HG02678 (cell line): ENCODE results near the gene MARCHF10.

ENCODE experiments used
- ATAC-seq: cut with Tn5 transposase; IDR thresholded peaks from one replicate; pipeline ENCODE4 v1.9.1; 2021; ENCODE audit warnings: mild to moderate bottlenecking, moderate library complexity; ENCODE audit not compliant: unreplicated experiment

Gene MARCHF10

DNA sequence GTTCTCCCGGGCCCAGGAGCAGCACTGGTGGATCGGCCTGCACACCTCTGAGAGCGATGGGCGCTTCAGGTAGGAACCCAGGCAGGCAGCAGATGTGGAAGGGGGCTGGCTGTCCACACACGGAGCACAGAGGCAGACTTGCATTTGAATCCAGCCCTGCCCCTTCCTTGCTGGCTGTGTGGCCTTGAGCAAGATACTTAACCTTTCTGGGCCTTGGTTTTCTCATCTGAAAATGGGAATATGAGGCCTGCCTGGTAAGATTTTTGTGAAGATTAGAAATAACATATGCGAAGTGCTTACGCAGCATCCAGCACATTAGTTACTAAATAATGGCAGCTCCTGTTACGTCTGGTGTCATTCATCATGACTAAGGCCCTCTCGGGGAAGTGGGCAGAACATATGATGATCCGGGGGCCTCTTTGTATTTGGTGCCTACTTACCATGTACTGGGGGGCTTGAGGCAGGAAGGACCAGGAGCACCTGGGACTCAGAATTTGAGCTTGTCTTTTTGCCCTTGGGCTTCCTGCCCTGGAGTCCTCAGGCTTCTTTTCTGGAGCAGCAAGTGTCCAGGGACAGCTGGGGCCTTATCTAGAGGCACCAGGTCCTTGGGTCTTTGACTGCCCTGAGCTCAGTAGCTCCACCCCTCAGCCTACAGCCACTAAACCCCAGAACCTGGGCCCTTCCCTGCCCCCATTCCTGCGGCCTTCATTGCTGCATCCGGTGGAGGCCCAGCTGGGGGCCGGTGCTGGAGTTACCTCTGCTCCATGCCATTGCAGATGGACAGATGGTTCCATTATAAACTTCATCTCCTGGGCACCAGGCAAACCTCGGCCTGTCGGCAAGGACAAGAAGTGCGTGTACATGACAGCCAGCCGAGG, 126.8 kb downstream of the MARCHF10 start:
- ATAC-seq, result no peak

DNA sequence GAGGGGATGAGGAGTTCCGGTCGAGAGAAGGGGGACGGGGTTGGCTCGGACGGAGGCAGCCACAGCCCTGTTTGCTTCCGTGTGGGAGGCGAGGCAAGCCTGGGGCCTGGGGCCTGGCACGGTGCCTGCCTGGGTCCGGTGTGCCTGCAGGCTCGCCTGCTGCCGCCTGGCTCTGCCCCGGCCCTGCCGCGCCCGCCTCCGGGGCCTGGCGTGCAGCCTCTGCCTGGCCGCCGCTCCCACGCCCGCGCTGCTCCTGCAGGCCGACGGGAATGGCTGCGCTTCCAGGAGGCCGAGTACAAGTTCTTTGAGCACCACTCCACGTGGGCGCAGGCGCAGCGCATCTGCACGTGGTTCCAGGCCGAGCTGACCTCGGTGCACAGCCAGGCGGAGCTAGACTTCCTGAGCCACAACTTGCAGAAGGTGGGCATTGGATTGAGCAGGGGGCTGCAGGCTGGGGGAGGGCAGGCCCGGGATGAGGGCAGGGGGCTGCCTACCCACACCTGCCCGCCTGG, 127.5 kb downstream of the MARCHF10 start:
- ATAC-seq, result no peak

DNA sequence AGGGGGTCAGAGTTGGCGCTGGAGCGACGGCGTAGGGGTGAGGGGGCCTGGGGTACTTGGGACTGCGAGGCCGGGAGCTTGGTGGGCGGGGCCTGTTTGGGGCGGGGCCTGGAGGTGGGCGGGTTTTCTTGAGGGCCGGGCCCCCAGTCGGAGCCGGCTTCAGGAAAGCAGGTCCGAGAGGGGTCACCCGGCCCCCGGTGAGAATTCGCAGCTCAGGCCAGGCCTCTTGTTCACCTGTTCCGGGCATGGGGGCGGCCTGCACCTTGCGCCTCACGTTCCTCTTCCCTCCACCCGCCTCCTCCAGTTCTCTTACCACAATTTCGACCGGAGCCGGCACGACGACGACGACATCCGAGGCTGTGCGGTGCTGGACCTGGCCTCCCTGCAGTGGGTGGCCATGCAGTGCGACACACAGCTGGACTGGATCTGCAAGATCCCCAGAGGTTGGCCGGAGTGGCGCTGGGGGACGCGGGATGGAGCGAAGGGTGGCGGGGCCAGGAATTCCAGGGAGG, 128.2 kb downstream of the MARCHF10 start:
- ATAC-seq, result no peak

DNA sequence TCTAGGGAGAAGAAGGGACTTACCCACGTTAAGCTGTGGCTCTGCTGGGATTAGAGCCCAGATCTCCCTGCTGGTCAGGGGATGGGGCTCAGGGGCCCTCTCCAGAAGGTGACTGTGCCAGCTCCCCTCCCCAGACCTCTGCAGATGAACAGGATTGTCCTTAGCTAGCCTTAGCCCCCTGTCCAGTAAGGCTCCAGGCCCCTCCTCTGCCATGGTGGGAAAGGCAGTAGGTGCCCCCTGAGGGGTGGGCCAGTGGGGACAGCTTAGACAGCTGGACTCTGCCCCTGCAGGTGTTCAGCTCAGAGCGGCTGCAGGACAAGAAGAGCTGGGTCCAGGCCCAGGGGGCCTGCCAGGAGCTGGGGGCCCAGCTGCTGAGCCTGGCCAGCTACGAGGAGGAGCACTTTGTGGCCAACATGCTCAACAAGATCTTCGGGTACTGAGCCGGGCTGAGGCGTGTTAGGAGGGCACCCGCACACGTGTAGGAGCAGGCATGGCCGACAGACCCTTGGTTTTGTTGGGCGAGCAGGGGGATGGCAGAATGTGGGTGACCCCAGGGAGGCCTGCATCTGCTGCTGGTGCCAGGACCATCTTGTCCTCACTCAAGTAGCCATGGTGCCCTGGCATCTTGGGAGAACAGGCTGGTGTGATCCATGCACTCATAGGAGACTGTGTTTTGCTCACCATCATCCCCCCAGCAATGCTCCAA, 129.7 kb downstream of the MARCHF10 start:
- no peak for ATAC-seq

- ATAC-seq, result no peak
Measured at GRCh38 chr17:62676952-62677596, 131.0 kb downstream of the MARCHF10 start.

- ATAC-seq, result no peak
Measured at GRCh38 chr17:62676231-62676943, 131.7 kb downstream of the MARCHF10 start.

DNA sequence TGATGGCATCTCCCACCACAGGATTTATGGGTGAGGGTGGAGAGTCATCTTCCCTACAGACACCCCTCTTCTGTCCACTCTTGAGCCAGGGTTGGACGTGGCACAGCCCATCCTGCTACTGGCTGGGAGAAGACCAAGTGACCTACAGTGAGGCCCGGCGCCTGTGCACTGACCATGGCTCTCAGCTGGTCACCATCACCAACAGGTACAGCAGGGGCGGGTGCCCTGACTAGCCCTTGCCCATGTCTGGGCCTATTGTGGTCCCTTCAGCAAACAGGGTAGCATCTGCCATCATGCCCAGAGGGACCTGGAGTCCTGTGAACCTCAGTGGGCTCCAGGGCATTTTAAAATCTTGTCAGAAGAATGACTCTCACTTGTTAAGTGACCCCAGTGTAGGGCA, 132.4 kb downstream of the MARCHF10 start:
- ATAC-seq, result no peak

GRCh38 chr17:62675260-62675659, 132.9 kb downstream of the MARCHF10 start:
- no peak for ATAC-seq

DNA sequence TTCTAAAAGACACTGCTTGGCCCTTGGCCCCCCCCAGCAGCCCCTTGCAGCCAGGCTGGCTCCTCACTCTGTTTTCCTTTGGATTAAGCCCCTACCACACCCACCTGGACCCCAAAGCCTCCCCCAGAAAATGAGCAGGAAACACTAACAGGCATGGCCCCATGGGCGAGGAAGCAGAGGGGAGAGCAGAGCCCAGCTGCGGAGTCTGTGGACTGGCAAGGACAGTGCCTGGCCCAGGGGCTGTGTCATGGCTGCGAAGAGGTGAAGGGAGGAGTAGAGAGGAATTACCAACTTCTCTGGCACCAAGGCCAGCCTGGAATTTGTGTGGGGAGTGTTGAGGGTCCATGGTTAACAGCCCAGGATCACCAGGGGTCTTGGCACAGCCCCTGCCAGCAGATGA, 133.3 kb downstream of the MARCHF10 start:
- no peak for ATAC-seq

GRCh38 chr17:62674363-62674739, 133.8 kb downstream of the MARCHF10 start:
- no peak for ATAC-seq

- no peak for ATAC-seq
Measured at GRCh38 chr17:62673614-62674362, 134.3 kb downstream of the MARCHF10 start.

GRCh38 chr17:62672957-62673356, 135.2 kb downstream of the MARCHF10 start:
- no peak for ATAC-seq

DNA sequence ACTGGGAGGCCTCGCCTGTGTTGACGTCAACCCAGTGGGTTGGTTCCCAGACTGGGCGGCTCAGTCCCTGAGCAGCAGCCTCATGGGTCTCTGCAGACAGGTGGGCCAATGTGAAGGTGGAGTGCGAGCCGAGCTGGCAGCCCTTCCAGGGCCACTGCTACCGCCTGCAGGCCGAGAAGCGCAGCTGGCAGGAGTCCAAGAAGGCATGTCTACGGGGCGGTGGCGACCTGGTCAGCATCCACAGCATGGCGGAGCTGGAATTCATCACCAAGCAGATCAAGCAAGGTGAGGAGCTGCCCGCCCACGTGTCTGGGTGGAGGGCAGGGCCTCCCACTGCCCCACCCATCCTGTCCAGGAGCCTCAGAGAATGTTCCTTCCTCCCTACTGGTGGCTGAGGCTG, 136.6 kb downstream of the MARCHF10 start:
- no peak for ATAC-seq

GRCh38 chr17:62670202-62670821, 137.8 kb downstream of the MARCHF10 start:
- ATAC-seq, result no peak

- no peak for ATAC-seq
Measured at GRCh38 chr17:62668091-62668804, 139.9 kb downstream of the MARCHF10 start.

- no peak for ATAC-seq
Measured at GRCh38 chr17:62666801-62667591, 141.1 kb downstream of the MARCHF10 start.

DNA sequence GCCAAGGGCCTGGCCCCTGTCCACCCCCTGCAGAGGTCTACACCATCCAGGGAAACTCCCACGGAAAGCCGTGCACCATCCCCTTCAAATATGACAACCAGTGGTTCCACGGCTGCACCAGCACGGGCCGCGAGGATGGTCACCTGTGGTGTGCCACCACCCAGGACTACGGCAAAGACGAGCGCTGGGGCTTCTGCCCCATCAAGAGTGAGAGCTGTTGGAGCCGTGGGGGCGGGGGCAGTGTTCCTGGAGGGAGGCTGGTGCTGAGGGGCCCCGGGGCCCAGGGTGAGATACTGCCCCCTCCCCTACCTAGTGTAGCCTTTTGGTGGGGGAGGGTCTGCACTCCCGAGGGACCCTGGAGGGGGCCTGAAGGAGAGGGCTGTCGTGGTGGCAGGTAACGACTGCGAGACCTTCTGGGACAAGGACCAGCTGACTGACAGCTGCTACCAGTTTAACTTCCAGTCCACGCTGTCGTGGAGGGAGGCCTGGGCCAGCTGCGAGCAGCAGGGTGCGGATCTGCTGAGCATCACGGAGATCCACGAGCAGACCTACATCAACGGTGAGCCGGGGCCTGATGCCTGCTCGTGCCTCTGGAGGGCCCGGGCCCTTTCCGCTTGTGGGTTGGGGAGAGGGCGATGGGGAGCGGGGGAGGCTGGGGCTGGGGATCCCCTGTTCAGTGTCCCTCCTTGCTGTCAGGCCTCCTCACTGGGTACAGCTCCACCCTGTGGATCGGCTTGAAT, 141.9 kb downstream of the MARCHF10 start:
- no peak for ATAC-seq
